HepG2 (cell line): ENCODE measurements around the gene RERG.

Source experiments
- GABPA ChIP-seq, 2 experiments: IDR thresholded peaks; 2 replicates each; pipeline ENCODE4 v1.6.1; 2011 to 2016; ENCODE audit warnings: low read depth in 2 of 2, low read length in 1 of 2, missing biosample characterization in 1 of 2, missing genetic modification characterization in 1 of 2
- MIXL1 ChIP-seq: IDR thresholded peaks from 2 replicates; pipeline ENCODE4 v1.6.1; 2016
- MYPOP ChIP-seq: sonication (generic); formaldehyde crosslinking; IDR thresholded peaks from 2 replicates; pipeline ENCODE4 v1.8.1; 2023; ENCODE audit warnings: mild to moderate bottlenecking, moderate library complexity, missing genetic modification reagents
- POLR2AphosphoS5 ChIP-seq: IDR thresholded peaks from 2 replicates; pipeline ENCODE4 v1.6.1; 2012; ENCODE audit warnings: low read depth, low read length
- TF ChIP-seq, protein P1 (sequence below): sonication (generic); formaldehyde crosslinking; IDR thresholded peaks from 2 replicates; pipeline ENCODE4 v1.4.0; 2020; ENCODE audit warnings: missing genetic modification reagents

DNA sequence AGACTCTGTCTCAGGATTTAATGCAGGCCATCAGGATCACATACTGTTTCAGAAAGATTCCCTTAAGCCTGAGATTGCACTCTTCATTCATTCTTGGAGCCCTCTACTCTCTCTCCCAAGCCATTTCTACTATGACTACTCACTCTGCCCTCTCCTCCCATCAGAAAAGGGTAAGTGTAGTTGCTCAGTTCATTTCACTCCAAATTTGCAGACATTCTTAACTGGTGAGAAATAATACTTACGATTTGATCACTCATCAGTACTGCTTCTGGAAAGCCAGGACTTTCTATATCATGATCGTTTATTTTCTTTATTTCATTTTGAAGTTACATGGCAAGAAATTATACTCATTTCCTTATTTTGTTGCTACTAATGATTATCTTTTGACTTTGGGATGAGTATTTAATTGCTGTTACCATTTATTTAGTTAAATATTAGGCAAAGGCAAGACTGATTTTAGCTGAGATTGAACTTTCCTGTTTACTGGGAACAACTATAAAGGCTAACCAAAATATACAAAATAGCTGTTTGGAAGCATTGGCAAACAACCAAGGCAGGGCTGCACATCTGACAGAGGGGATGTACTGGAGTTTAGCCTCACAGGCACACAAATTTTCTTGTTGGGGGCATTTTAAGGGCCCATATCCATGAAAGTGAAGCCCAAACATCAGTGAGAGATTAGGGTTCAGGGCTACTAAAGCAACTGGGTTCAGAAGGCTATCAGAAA lies 4.1 kb upstream of the RERG start:
- no peak for TF ChIP-seq MIXL1
- no peak for TF ChIP-seq POLR2AphosphoS5
- TF ChIP-seq MYPOP, result no peak
- TF ChIP-seq, protein P1, sequence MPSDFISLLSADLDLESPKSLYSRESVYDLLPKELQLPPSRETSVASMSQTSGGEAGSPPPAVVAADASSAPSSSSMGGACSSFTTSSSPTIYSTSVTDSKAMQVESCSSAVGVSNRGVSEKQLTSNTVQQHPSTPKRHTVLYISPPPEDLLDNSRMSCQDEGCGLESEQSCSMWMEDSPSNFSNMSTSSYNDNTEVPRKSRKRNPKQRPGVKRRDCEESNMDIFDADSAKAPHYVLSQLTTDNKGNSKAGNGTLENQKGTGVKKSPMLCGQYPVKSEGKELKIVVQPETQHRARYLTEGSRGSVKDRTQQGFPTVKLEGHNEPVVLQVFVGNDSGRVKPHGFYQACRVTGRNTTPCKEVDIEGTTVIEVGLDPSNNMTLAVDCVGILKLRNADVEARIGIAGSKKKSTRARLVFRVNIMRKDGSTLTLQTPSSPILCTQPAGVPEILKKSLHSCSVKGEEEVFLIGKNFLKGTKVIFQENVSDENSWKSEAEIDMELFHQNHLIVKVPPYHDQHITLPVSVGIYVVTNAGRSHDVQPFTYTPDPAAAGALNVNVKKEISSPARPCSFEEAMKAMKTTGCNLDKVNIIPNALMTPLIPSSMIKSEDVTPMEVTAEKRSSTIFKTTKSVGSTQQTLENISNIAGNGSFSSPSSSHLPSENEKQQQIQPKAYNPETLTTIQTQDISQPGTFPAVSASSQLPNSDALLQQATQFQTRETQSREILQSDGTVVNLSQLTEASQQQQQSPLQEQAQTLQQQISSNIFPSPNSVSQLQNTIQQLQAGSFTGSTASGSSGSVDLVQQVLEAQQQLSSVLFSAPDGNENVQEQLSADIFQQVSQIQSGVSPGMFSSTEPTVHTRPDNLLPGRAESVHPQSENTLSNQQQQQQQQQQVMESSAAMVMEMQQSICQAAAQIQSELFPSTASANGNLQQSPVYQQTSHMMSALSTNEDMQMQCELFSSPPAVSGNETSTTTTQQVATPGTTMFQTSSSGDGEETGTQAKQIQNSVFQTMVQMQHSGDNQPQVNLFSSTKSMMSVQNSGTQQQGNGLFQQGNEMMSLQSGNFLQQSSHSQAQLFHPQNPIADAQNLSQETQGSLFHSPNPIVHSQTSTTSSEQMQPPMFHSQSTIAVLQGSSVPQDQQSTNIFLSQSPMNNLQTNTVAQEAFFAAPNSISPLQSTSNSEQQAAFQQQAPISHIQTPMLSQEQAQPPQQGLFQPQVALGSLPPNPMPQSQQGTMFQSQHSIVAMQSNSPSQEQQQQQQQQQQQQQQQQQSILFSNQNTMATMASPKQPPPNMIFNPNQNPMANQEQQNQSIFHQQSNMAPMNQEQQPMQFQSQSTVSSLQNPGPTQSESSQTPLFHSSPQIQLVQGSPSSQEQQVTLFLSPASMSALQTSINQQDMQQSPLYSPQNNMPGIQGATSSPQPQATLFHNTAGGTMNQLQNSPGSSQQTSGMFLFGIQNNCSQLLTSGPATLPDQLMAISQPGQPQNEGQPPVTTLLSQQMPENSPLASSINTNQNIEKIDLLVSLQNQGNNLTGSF (CRISPR knock-in tag), result no peak
- no peak for TF ChIP-seq GABPA (IDR thresholded peaks at IDR 0.05; ENCODE audit: low read depth, low read length)
- no peak for TF ChIP-seq GABPA (CRISPR knock-in tag; IDR thresholded peaks at IDR 0.05; ENCODE audit: low read depth)
